IPS DF 4.7 (cell line): Measurements from ENCODE around the gene RAB3C.
"Not testable (repeated sequence)": the region's sequence is repeated elsewhere in the genome, so short reads cannot be mapped to it uniquely, and the experiment has no call there.

Experiments
- DNase-seq: peaks from one replicate; pipeline ENCODE4 v3.0.0-alpha.2; 2013; ENCODE audit warnings: low spot score; ENCODE audit errors: extremely low read depth

Gene RAB3C

GRCh38 chr5:58674711-58675110, 91.8 kb downstream of the RAB3C start:
- DNase-seq, result no peak

- no peak for DNase-seq
Observed at GRCh38 chr5:58675341-58675740, 92.5 kb downstream of the RAB3C start.

- no peak for DNase-seq
Observed at GRCh38 chr5:58677650-58678049, 94.8 kb downstream of the RAB3C start.

GRCh38 chr5:58680503-58680902, 97.6 kb downstream of the RAB3C start:
- DNase-seq, result no peak

GRCh38 chr5:58681943-58682342, 99.1 kb downstream of the RAB3C start:
- DNase-seq, result no peak

GRCh38 chr5:58683567-58683966, 100.7 kb downstream of the RAB3C start:
- DNase-seq, result no peak

- no peak for DNase-seq
Observed at GRCh38 chr5:58687079-58687478, 104.2 kb downstream of the RAB3C start.

GRCh38 chr5:58687595-58687994, 104.7 kb downstream of the RAB3C start:
- DNase-seq, result no peak

GRCh38 chr5:58699088-58699761, 116.3 kb downstream of the RAB3C start:
- DNase-seq, result not testable (repeated sequence)

- DNase-seq, result no peak
Observed at GRCh38 chr5:58699762-58700118, 116.9 kb downstream of the RAB3C start.

- no peak for DNase-seq
Observed at GRCh38 chr5:58703925-58704555, 121.2 kb downstream of the RAB3C start.

GRCh38 chr5:58706736-58707135, 123.9 kb downstream of the RAB3C start:
- no peak for DNase-seq

- DNase-seq, result no peak
Observed at GRCh38 chr5:58708456-58708855, 125.6 kb downstream of the RAB3C start.

GRCh38 chr5:58710425-58710824, 127.5 kb downstream of the RAB3C start:
- DNase-seq, result not testable (repeated sequence)

- DNase-seq, result no peak
Observed at GRCh38 chr5:58710871-58711270, 128.0 kb downstream of the RAB3C start.

GRCh38 chr5:58711965-58712364, 129.1 kb downstream of the RAB3C start:
- no peak for DNase-seq

GRCh38 chr5:58714046-58714445, 131.2 kb downstream of the RAB3C start:
- DNase-seq, result no peak

GRCh38 chr5:58715997-58716656, 133.3 kb downstream of the RAB3C start:
- no peak for DNase-seq

GRCh38 chr5:58716713-58717112, 133.8 kb downstream of the RAB3C start:
- DNase-seq, result no peak

GRCh38 chr5:58717303-58718007, 134.6 kb downstream of the RAB3C start:
- peak; percentile 38 for DNase-seq

- DNase-seq, result no peak
Observed at GRCh38 chr5:58718269-58718978, 135.5 kb downstream of the RAB3C start.

GRCh38 chr5:58722160-58722559, 139.3 kb downstream of the RAB3C start:
- no peak for DNase-seq
